Measurements from ENCODE around the gene IRX6.

The IRX6 gene

GRCh38 chr16:55282441-55282840, 41.6 kb upstream of the IRX6 start:
- TF ChIP-seq CTCF (IDR thresholded peaks at IDR 0.05; ENCODE audit: low read depth, low read length): no peak
- DNase-seq (ENCODE audit: extremely low read depth, low read depth): no peak

- no peak for TF ChIP-seq CTCF (IDR thresholded peaks at IDR 0.05; ENCODE audit: low read depth, low read length)
- DNase-seq (ENCODE audit: extremely low read depth, low read depth): no peak
These were observed 39.9 kb upstream of the IRX6 start for GRCh38 chr16:55283812-55284717.

GRCh38 chr16:55284718-55285099, 39.3 kb upstream of the IRX6 start:
- no peak for TF ChIP-seq CTCF (IDR thresholded peaks at IDR 0.05; ENCODE audit: low read depth, low read length)

GRCh38 chr16:55285586-55285985, 38.4 kb upstream of the IRX6 start:
- TF ChIP-seq CTCF (IDR thresholded peaks at IDR 0.05; ENCODE audit: low read depth, low read length): no peak
- no peak for DNase-seq (ENCODE audit: extremely low read depth, low read depth)

More at GRCh38 chr16:55284718-55285099, 39.3 kb upstream of the IRX6 start:
- DNase-seq (ENCODE audit: extremely low read depth, low read depth): no peak

GRCh38 chr16:55289353-55289752, 34.6 kb upstream of the IRX6 start:
- DNase-seq (ENCODE audit: extremely low read depth, low read depth): no peak
- TF ChIP-seq CTCF (IDR thresholded peaks at IDR 0.05; ENCODE audit: low read depth, low read length): no peak

GRCh38 chr16:55291847-55292246, 32.2 kb upstream of the IRX6 start:
- no peak for TF ChIP-seq CTCF (IDR thresholded peaks at IDR 0.05; ENCODE audit: low read depth, low read length)
- DNase-seq (ENCODE audit: extremely low read depth, low read depth): no peak

- no peak for DNase-seq (ENCODE audit: extremely low read depth, low read depth)
- no peak for TF ChIP-seq CTCF (IDR thresholded peaks at IDR 0.05; ENCODE audit: low read depth, low read length)
These were observed 31.5 kb upstream of the IRX6 start for GRCh38 chr16:55292491-55292890.

Measured in AG09319 (cell line).